Central memory CD4-positive, alpha-beta T cell (primary cell): Measurements from ENCODE around the gene BACE1-AS.

Experiments
- DNase-seq: peaks from one replicate; pipeline ENCODE4 v3.0.0; 2022

The BACE1-AS gene

DNA sequence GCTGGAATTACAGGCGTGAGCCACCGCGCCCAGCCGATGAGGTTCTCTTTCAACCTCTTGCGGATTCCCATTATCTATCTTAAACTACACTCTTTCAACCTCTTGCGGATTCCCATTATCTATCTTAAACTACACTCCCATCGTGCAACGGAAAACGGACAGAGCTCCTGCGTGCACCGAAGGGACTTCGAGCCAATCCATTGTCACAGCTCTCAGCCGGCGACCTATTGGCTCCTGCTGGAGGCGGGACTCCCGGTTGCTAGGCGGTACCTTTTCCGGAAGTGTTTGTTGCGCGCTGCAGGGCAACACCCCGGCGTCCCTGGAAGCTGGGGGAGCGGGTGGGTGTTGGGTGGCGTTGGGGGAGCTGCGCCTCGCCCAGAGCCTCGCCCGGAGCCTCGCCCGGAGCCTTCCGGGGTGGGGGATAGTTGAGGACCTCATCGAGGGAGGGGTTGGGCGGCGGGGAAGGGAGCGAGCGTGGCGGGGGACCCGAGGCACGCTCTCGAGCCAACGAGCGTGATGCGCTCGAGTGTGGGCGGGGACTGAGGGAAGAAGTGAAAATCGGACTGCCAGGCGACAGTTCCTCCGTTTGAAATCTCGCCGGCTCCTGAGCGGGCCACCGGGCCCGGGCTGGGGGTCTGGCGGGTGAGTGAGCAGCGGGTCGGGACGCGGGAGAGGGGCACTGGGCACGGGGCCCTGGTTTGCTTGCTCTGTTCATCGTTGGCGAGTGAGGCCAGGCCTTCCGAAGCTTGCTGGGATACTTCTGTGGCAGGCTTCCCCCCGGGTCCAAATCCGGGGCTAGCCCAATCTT is 36.6 kb downstream of the BACE1-AS start, which contains the start of gene CEP164:
Gene CEP164 (plus strand): TSS at position 288 of the 808 bp plus-strand sequence. CDS start 10,733 bp downstream, outside the sequence.
- peak; percentile 95 for DNase-seq

DNA sequence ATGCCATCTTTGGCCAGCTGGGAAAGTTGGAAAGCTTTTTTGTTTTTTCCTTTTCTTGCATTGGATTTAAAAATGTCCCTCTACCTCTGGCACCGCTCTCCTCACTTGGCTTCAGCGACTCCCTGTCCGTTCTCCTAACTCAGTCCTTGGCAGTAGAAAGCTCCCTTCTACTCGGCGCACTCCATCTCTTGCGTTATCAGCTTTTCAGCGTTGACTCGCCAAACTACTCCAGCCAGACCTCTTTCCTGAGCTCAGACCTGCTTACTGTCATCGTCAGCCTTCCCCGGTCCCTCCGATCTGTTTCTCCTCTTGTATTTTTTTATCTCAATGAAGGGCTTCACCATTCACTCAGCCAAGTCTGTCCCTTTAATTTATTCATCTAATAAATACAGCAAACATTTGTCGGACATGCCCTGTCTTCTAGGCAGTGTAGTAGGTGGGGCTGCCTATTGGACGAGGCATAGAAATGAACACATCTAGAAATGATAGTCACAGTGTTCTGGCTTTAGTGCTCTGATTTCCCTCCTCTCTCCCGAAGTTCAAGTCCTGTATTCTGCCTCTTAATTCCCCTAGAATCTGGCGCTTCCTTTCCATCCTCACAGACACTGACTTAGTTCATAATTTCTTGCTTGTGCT is 37.3 kb downstream of the BACE1-AS start:
- DNase-seq: no peak

DNA sequence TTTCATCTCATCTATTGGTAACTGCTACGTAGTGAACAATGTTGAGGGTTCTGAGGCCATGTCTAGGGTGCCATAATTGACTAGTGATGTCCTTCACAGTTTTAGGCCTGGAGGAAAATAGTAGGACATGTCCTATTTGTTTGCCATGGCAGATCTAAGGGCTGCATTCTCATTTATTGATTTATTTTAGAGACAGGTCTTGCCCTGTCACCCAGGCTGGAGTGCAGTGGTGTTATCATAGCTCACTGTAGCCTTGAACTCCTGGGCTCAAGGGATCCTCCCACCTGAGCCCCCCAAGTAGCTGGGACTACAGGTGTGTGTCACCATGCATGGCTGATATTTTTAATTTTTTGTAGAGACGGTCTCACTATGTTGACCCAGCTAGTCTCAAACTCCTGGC is 41.7 kb downstream of the BACE1-AS start:
- DNase-seq: no peak

DNA sequence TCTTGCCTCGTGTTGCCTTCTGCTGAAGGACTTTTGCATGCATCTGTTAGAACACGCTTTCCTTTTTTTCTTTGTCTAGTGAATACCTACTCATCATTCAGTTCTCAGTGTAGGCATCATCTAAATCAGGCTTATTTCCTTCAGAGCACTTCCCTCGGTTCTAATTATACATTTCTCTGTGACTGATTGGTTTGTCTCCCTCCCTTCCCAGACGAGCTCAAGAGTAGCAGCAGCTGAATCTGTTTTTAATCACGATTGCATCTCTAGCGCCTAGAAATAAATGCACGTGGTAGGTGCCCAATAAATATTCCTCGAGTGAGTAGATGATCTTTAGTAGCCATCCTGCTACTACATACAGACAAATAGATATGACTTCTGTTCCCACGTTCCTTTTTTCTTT is 42.8 kb downstream of the BACE1-AS start:
- no peak for DNase-seq

GRCh38 chr11:117334896-117335295 is 43.8 kb downstream of the BACE1-AS start:
- no peak for DNase-seq

- DNase-seq: no peak
Measured at GRCh38 chr11:117335399-117335798, 44.3 kb downstream of the BACE1-AS start.

- no peak for DNase-seq
Measured at GRCh38 chr11:117337076-117337475, 45.9 kb downstream of the BACE1-AS start.
